HG02852 (cell line): ENCODE measurements around the gene SMG9.

Source experiments
- ATAC-seq: cut with Tn5 transposase; IDR thresholded peaks from one replicate; pipeline ENCODE4 v1.9.1; 2021; ENCODE audit warnings: mild to moderate bottlenecking, moderate library complexity; ENCODE audit not compliant: unreplicated experiment

Gene SMG9

DNA sequence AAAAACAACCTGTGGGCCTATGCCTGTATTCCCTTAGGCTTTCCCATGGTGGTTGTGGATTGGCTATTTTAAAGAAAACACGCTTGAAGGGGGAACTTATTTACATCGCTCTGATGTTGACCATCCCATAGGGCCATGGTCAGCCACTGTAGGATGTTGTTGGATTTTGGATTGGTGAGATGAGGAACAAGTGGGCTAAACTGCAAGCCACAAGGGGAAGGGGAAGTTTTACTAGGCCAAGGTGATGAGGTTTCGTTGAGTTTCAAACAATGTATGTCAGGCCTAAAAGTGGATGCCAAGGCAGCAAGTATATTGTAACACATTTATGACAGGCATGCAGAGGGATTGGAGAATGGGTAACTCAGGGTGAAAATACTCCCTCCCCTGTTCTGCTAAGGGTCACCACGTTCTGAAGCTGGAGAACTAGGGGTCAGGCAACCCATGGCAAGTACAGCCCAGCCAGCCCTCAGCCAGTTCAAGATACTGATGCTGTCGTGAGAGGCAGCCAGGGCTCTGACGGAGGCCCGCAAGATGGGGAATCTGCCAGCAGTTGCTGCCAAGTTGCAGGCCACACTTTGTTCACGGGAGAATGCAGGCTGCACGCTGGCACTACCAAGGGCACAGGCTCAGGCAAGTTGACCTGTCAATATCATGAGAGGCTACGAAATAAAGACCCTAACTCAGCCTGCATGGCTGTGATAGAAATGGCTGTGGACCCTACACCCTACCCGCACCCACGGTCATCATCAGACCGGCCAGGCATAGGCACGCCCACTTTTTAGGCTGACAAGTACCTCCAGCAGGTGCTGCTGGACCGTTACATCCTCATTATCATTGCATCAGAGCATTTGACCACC is 27.8 kb downstream of the SMG9 start:
- no peak for ATAC-seq

DNA sequence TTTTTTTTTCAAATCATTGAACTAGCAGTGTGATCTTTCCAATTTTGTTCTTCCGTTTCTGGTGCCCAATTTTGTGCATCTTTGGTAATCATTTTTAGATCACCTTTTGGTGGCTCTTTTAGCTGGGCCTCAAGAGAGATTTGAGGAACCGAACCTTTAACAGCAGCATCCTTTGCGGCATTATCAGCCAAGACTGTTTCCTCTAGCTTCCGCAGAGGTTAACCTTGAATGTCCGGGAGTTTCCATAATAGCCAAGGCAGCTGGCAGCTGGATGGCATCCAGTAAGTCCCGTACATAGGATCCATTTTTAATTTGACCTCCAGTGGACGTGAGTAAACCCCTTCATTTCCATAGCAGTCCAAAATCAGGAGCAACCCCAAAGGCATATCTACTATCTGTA is 29.3 kb downstream of the SMG9 start:
- no peak for ATAC-seq

DNA sequence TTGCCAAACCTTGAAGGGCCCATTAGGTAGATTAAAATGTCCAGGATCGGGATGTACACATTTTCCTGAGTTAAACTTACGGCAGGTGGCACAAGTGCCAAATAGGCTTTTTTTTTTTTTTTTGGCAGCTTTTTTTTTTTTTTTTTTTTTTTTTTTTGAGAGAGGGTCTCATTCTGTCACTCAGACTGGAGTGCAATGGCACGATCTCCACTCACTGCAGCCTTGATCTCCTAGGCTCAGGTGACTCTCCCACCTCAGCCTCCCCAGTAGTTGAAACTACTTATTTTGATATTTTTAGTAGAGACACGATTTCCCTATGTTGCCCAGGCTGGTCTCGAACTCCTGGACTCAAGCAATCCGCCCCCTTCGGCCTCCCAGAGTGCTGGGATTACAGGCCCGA is 29.9 kb downstream of the SMG9 start:
- no peak for ATAC-seq

DNA sequence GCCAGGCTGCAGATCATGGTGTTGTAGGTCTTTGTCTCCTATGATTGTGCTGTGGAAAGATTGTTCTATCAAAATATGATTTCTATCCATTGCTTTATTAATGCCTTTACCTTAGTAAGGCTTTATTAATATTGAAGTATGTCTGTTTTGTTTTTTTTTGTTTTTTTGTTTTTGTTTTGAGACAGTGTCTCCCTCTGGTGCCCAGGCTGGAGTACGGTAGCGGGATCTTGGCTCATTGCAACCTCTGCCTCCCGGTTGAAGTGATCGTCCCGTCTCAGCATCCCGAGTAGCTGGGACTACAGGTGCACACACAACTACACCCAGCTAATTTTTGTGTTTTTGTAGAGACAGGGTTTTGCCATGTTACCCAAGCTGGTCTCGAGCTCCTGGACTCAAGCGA is 31.2 kb downstream of the SMG9 start:
- ATAC-seq = no peak

DNA sequence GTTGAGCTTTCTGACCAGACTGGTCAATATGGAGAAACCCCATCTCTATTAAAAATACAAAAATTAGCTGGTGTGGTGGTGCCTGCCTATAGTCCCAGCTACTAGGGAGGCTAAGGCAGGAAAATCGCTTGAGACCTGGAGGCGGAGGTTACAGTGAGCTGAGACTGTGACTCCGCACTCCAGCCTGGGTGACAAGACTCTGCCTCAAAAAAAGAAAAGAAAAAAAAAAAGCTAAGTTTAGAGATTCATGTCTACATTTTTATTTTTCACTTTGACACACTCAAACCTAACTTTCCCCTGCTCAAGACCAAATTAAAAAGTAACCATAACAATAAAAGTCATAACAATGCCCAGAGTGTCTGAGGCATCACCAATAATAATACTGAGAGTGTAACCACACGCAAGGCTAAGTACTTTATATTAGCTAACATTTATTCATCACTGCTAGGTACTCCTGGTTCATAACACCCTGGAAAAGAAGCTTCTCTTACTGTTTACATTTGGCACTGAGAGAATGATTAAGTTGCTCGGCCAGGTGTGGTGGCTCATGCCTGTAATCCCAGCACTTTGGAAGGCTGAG is 33.2 kb downstream of the SMG9 start:
- no peak for ATAC-seq

DNA sequence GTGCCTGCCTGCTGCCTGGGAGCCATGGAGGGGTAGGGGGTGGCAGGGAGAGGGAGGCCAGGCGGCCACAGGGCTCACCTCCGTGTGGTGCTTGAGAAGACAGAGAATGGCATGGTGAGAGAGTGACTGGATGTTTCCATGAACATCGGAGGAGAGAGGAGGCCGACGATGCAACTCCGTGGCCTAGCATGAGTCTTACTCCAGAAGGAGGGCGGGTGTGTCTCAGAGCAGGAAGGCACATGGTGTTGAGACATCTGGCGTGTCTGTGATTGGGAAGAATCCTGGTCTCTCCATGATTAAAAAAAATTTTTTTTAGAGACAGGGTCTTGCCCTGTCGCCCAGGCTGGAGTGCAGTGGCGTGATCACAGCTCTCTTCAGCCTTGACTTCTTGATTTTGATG is 33.8 kb downstream of the SMG9 start:
- no peak for ATAC-seq

DNA sequence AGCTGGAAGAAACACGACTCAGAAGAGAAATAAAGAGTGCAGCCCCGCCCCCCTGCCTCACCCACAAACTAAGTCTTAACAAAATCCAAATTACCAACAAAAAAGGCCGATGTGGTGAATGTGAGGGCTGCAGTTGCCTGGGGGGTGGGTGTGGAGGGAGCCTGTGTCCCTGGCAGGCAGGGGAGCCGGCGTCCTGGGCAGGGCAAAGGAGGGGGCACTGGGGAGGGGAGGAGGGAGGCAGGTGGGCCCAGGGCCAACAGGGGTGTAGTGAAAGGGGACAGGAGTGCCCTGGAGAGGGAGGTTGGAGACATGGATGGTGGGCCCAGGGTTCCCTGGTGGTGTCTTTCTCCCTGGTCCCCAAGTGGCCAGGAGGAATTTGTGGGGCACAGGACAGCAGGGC is 34.8 kb downstream of the SMG9 start:
- ATAC-seq = no peak

DNA sequence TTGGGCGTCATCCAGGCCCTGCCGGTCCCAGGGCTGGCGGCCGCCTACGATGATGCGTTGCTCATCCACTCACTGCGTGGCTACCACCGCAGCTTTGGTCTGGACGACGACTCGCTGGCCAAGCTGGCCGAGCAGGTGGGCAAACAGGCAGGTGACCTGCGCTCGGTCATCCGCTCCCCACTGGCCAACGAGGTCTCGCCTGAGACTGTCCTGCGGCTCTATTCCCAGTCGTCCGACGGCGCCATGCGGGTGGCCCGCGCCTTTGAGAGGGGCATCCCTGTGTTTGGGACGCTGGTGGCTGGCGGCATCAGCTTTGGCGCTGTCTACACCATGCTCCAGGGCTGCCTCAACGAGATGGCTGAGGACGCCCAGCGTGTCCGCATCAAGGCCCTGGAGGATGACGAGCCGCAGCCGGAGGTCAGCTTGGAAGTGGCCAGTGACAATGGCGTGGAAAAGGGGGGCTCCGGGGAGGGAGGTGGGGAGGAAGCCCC is 35.3 kb downstream of the SMG9 start:
- ATAC-seq = no peak

DNA sequence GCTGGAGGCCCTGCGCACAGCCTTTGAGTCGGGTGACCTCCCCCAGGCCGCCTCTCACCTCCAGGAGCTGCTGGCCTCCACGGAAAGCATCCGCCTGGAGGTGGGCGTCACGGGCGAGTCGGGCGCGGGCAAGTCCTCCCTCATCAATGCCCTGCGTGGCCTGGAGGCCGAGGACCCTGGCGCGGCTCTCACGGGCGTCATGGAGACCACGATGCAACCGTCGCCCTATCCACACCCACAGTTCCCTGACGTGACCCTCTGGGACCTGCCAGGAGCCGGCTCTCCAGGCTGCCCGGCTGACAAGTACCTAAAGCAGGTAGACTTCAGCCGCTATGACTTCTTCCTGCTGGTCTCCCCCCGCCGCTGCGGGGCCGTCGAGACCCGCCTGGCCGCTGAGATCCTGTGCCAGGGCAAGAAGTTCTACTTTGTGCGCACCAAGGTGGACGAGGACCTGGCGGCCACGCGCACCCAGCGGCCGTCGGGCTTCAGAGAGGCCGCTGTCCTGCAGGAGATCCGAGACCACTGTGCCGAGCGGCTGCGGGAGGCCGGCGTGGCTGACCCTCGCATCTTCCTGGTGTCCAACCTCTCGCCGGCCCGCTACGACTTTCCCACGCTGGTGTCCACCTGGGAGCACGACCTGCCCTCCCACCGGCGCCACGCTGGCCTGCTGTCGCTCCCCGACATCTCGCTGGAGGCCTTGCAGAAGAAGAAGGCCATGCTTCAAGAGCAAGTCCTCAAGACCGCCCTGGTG is 36.0 kb downstream of the SMG9 start:
- no peak for ATAC-seq

DNA sequence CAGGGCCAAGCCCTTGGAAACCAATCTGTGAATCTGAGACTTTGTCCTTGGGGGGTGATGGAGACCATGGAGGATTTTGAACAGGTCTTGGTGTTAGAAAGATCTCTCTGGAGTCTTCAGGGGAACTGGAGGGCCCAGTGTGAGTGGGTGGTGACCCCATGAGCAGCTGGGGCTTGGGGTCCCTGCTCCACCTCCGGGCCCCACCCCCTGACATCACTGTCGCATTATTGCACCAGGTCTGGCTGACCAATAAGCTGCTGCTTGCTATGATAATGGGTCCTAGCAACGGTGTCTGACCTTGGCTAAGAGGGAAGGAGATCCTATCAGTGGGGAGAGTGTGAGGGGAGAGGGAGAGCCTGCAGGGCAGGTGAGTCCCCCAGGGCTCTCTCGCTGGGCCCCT is 39.0 kb downstream of the SMG9 start, which contains the start of gene IRGC:
IRGC (plus strand) TSS at position 301 of the 400 bp plus-strand sequence. CDS start 2,483 bp downstream, outside the sequence.
- no peak for ATAC-seq

DNA sequence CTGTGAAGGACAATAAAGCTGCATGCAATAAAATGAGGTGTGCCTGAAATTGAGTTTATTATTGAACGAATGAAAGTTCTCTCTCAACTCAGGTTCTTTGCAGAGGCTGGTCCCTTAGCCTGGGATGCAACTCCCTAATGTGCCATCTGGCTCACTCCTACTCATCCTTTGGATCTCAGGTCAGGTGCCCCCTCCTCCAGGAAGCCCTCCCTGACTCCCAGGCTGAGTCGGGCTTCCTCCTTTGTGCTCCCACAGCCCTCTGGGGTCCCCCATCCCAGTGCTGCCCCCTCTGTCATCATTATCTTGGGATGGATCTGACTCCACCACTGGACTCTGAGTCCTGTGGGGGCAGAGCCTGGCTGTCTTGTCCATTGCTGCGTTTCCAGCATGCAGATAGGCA is 41.6 kb downstream of the SMG9 start:
- no peak for ATAC-seq

DNA sequence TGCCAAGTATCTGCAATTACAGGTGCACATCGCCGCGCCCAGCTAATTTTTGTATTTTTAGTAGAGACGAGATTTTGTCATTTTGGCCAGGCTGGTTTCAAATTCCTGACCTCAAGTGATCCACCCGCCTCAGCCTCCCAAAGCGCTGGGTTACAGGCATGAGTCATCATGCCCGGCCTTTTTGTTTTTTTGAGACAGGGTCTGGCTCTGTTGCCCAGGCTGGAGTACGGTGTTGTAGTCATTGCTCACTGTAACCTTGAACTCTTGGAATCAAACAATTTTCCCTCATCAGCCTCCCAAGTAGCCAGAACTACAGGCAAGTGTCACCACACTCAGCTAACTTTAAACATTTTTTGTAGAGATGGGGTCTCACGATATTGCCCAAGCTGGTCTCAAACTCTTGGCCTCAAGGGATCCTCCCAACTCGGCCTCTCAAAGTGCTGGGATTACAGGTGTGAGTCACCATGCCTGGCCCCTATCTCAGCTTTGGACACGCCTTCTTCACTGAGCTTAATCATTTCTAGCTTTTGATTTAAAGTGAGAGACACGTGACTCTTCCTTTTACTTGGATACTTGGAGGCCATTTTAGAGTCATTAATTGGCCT is 42.9 kb downstream of the SMG9 start:
- no peak for ATAC-seq

DNA sequence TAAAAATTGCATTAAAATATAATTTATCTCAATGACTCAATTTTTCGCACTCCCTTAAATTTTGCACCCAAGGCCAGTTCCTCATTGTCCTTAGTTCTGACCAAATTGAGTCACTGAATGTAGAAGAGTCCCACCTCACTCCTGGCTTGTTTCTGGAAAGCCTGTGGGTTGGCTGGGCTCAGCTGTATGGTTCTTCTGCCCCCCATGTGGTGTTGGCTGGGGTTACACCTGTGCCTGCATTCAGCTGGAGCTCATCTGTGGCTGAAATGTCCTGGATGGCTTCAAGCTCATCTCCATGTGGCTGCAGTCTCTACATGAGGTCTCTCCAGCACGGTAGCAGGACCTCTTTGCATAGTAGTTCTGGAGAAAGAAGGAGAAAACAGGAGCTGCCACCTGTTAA is 46.0 kb downstream of the SMG9 start:
- no peak for ATAC-seq

DNA sequence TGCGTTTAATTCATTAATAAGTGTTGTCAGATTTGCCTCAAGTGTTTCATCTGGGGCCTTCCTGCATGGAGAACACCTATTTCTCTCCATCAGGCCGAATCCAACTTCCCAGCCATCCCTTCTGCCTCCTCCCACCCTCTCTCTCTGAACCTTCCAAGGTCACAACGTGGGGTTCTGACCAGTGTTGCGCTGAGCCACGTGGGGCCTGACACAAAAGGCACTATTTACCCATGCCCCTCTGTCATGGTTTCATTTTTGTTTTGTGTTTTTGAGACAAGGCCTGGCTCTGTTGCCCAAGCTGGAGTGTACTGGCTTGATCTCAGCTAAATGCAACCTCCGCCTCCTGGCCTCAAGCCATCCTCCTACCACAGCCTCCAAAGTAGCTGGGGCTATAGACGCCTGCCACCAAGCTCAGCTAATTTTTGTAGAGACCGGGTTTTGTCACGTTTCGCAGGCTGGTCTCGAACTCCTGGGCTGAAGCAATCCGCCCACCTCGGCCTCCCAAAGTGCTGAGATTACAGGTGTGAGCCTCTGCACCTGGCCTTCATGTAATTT is 47.5 kb downstream of the SMG9 start:
- no peak for ATAC-seq

DNA sequence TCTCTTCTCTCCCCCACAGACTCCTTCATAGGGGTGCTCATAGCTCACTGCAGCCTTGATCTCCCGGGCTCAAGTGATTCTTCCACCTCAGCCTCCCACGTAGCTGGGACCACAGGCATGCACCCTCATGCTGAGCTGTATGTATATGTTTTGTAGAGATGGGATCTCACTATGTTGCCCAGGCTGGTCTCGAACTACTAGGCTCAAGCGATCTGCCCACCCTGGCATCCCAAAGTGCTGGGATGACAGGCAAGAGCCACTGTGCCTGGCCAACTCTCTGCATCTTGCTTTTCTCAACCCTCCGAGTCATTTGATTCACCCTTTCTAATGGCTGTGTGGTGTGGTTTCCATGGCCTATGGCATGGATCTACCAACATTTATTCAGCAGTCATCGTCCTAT is 49.0 kb downstream of the SMG9 start:
- ATAC-seq = no peak

DNA sequence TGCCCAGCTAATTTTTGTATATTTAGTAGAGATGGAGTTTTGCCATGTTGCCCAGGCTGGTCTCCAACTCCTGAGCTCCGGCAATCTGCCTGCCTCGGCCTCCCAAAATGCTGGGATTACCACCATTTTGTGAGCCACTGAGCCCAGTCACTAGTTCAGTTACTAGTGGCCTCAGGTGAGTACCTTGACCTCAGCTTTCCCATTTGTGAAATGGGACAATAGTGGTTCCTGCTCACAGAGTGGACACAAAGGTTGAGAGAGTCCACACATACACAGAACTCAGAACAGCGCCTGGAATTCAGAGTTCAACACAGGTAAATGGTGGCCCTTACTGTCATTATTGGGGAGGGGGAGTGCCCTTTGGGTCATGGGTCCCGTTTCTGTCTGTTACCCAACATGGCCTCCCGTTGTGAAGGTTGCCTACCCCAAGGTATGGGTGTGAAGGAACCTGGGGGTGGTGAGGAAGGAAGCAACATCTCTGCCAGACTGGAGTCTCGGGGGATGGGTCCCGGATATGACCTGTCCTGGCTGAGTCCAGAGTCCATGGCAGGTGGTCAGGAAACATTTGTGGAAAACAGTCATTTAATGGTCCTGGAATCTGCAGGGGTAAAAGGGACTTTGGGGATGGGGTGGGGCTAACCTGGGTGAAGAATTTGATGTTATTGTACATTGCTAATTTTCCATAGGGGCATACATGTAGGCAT is 50.6 kb downstream of the SMG9 start:
- no peak for ATAC-seq

DNA sequence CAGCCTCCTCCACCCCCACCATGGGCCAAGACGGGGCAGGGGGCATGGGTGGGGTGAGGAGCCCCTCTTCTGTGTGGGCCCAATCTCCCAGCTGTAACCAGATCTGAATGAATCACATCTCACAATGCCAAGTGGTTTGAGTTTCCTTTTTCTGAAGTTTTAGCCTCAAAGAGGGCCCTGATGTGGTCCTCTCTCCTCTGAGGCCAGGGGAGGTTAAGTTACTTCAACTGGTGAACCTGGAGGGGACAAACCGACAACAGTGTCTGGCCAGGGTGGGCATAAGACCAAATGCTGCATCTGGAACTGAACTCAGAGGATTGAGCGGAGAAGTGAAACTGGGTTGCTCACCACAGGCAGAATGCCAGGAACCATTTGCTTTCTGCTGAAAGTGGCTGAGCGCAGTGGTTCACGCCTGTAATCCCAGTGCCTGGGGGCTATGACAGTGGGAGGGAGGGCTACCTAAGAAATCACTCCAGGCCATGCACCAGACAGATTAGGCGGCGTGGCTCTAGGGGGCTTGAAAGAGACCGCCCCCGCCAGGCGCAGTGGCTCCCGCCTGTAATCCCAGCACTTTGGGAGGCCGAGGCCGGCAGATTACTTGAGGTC is 54.3 kb downstream of the SMG9 start:
- no peak for ATAC-seq

DNA sequence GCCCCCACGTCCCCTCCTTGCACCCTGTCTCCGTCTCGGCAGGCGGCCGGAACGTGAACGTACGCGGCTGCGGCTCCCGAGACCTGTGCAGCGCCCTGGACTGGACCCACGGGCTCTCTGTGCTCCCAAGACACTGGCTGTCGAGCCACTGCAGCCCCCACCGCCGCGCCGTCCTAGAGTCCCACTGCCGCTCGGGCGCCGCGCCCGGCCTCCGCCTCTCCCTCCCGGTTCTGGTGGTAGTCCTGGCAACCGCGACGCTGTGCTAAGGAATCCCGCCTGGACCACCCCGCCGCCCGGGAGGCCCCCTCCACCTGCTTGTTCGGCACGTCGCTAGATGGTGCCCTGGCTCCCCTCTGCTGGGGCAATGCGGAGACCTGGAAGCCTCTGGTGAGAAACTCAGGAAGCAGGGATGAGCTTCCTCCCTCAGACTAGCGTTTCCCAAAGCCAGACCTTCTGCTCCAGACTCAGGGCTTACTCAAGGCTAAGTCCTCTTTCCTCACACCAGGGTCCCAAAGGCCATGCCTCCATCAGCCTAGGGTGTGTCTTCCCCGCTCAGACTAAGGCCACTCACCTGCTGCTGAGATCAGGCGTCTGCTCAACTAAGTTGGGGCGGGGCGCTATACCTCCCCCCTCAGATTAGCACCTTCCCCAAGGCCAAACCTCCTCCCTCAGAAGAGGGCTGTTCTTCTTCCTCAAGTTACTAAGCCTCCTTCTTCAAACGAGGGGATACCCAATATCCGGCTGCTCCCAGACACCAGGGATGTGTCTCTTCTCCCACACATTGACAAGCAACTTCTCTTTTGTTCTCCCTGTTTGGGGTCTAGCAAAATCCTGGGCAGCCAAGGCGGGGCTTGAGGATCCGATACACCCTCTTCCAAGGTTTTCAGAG is 55.0 kb downstream of the SMG9 start:
- no peak for ATAC-seq

DNA sequence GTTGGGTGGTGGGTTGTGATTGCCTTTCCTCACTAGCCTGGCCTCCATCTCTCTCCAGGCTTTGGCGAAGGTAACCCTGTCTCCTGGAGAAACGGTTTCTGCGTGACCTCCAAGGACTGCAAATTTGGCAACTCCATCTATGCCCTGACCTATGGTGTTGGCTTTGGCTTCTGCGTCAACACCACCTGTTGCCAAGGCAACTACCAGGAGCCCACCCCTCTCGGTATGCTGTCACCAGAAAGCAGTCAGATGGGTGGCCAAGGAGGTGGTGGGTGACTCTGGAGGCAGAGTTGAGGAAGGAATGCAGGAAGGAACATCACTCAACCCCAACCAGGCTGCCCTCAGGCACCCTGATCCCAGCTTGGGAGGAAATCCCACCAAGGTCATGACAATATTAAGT is 57.5 kb downstream of the SMG9 start:
- no peak for ATAC-seq
